ENCODE measurements around the gene ETAA1.

The ETAA1 gene

GRCh38 chr2:67453310-67453709, 56.2 kb downstream of the ETAA1 start:
- ChIA-PET CTCF (no interaction called here), POLR2A (no interaction called here)
- Histone ChIP-seq H3K27ac (ENCODE audit: insufficient read depth in 1 of 2, low read depth in 1 of 2, low read length in 2 of 2, poor library complexity in 1 of 2, severe bottlenecking in 2 of 2) (no peak overlapping the region), H3K27me3 (replicated peaks in 2 of 5; ENCODE audit: control insufficient read depth in 4 of 5, insufficient read depth in 5 of 5, low read length in 4 of 5) (no peaks in the 10 kb centered on the region), H3K9me3 (ENCODE audit: control extremely low read depth in 1 of 5, control insufficient read depth in 4 of 5, insufficient read depth in 2 of 5, low read depth in 1 of 5, low read length in 4 of 5) (no peaks in the 10 kb centered on the region), H3K36me3 (ENCODE audit: control insufficient read depth in 4 of 4, insufficient read depth in 4 of 4, low read length in 3 of 4) (no peaks in the 10 kb centered on the region), H3K4me3 (ENCODE audit: control insufficient read depth in 1 of 7, extremely low read depth in 1 of 7, insufficient read depth in 4 of 7, low read depth in 2 of 7, low read length in 6 of 7) (no peak overlapping the region), H3K4me1 (ENCODE audit: control extremely low read depth in 1 of 4, control insufficient read depth in 4 of 4, insufficient read depth in 4 of 4, low read length in 3 of 4) (no peaks in the 10 kb centered on the region)
- no peak for DNase-seq
- no CpG with 5 or more reads among the region's 1 CpG for WGBS (ENCODE audit: insufficient coverage)

- ChIA-PET CTCF (interaction anchor here (0.6 kb wide), 1 partner anchor 13 kb away, joined by 3 read pairs; no protein-coding TSS in a partner anchor), POLR2A (interaction anchor here (0.6 kb wide), 1 partner anchor 15 kb away, joined by 3 read pairs; no protein-coding TSS in a partner anchor)
- Histone ChIP-seq H3K4me3 (ENCODE audit: control insufficient read depth in 1 of 7, extremely low read depth in 1 of 7, insufficient read depth in 4 of 7, low read depth in 2 of 7, low read length in 6 of 7) (no peak overlapping the region), H3K27ac (ENCODE audit: insufficient read depth in 1 of 2, low read depth in 1 of 2, low read length in 2 of 2, poor library complexity in 1 of 2, severe bottlenecking in 2 of 2) (no peak overlapping the region), H3K4me1 (ENCODE audit: control extremely low read depth in 1 of 4, control insufficient read depth in 4 of 4, insufficient read depth in 4 of 4, low read length in 3 of 4) (no peaks in the 10 kb centered on the region), H3K27me3 (replicated peaks in 2 of 5; ENCODE audit: control insufficient read depth in 4 of 5, insufficient read depth in 5 of 5, low read length in 4 of 5) (no peaks in the 10 kb centered on the region), H3K36me3 (ENCODE audit: control insufficient read depth in 4 of 4, insufficient read depth in 4 of 4, low read length in 3 of 4) (no peaks in the 10 kb centered on the region), H3K9me3 (ENCODE audit: control extremely low read depth in 1 of 5, control insufficient read depth in 4 of 5, insufficient read depth in 2 of 5, low read depth in 1 of 5, low read length in 4 of 5) (no peaks in the 10 kb centered on the region)
- no peak for DNase-seq
- WGBS (ENCODE audit: insufficient coverage) = 100% methylated on average over 3 of the region's 4 CpGs
These were observed 58.3 kb downstream of the ETAA1 start for GRCh38 chr2:67455219-67456142.

GRCh38 chr2:67456428-67456827, 59.3 kb downstream of the ETAA1 start:
- POLR2A ChIA-PET = no interaction called here
- no CpG with 5 or more reads among the region's 2 CpGs for WGBS (ENCODE audit: insufficient coverage)

GRCh38 chr2:67457699-67458098, 60.6 kb downstream of the ETAA1 start:
- CTCF ChIA-PET = no interaction called here
- no peak overlapping the region for H3K27ac ChIP-seq (ENCODE audit: insufficient read depth in 1 of 2, low read depth in 1 of 2, low read length in 2 of 2, poor library complexity in 1 of 2, severe bottlenecking in 2 of 2)
- POLR2A ChIA-PET = no interaction called here

More at GRCh38 chr2:67456428-67456827, 59.3 kb downstream of the ETAA1 start:
- no peak for DNase-seq
- CTCF ChIA-PET = interaction anchor here (0.6 kb wide), 1 partner anchor 13 kb away, joined by 3 read pairs; no protein-coding TSS in a partner anchor
- no peak overlapping the region for H3K4me3 ChIP-seq (ENCODE audit: control insufficient read depth in 1 of 7, extremely low read depth in 1 of 7, insufficient read depth in 4 of 7, low read depth in 2 of 7, low read length in 6 of 7)
- no peaks in the 10 kb centered on the region for H3K36me3 ChIP-seq (ENCODE audit: control insufficient read depth in 4 of 4, insufficient read depth in 4 of 4, low read length in 3 of 4)
- H3K27me3 ChIP-seq (replicated peaks in 2 of 5; ENCODE audit: control insufficient read depth in 4 of 5, insufficient read depth in 5 of 5, low read length in 4 of 5) = no peaks in the 10 kb centered on the region
- H3K9me3 ChIP-seq (ENCODE audit: control extremely low read depth in 1 of 5, control insufficient read depth in 4 of 5, insufficient read depth in 2 of 5, low read depth in 1 of 5, low read length in 4 of 5) = no peaks in the 10 kb centered on the region
- H3K4me1 ChIP-seq (ENCODE audit: control extremely low read depth in 1 of 4, control insufficient read depth in 4 of 4, insufficient read depth in 4 of 4, low read length in 3 of 4) = no peaks in the 10 kb centered on the region
- H3K27ac ChIP-seq (ENCODE audit: insufficient read depth in 1 of 2, low read depth in 1 of 2, low read length in 2 of 2, poor library complexity in 1 of 2, severe bottlenecking in 2 of 2) = no peak overlapping the region

GRCh38 chr2:67459761-67460160, 62.6 kb downstream of the ETAA1 start:
- WGBS (ENCODE audit: insufficient coverage) = 100% methylated on average over 1 of the region's 2 CpGs
- H3K4me1 ChIP-seq (ENCODE audit: control extremely low read depth in 1 of 4, control insufficient read depth in 4 of 4, insufficient read depth in 4 of 4, low read length in 3 of 4) = no peaks in the 10 kb centered on the region

More at GRCh38 chr2:67457699-67458098, 60.6 kb downstream of the ETAA1 start:
- Histone ChIP-seq H3K27me3 (replicated peaks in 2 of 5; ENCODE audit: control insufficient read depth in 4 of 5, insufficient read depth in 5 of 5, low read length in 4 of 5) (no peaks in the 10 kb centered on the region), H3K36me3 (ENCODE audit: control insufficient read depth in 4 of 4, insufficient read depth in 4 of 4, low read length in 3 of 4) (no peaks in the 10 kb centered on the region), H3K4me3 (ENCODE audit: control insufficient read depth in 1 of 7, extremely low read depth in 1 of 7, insufficient read depth in 4 of 7, low read depth in 2 of 7, low read length in 6 of 7) (no peak overlapping the region), H3K4me1 (ENCODE audit: control extremely low read depth in 1 of 4, control insufficient read depth in 4 of 4, insufficient read depth in 4 of 4, low read length in 3 of 4) (no peaks in the 10 kb centered on the region), H3K9me3 (ENCODE audit: control extremely low read depth in 1 of 5, control insufficient read depth in 4 of 5, insufficient read depth in 2 of 5, low read depth in 1 of 5, low read length in 4 of 5) (no peaks in the 10 kb centered on the region)
- no peak for DNase-seq
- WGBS (ENCODE audit: insufficient coverage) = 100% methylated on average over 2 of the region's 4 CpGs

More at GRCh38 chr2:67459761-67460160, 62.6 kb downstream of the ETAA1 start:
- Histone ChIP-seq H3K4me3 (ENCODE audit: control insufficient read depth in 1 of 7, extremely low read depth in 1 of 7, insufficient read depth in 4 of 7, low read depth in 2 of 7, low read length in 6 of 7) (no peak overlapping the region), H3K27me3 (replicated peaks in 2 of 5; ENCODE audit: control insufficient read depth in 4 of 5, insufficient read depth in 5 of 5, low read length in 4 of 5) (no peaks in the 10 kb centered on the region), H3K36me3 (ENCODE audit: control insufficient read depth in 4 of 4, insufficient read depth in 4 of 4, low read length in 3 of 4) (no peaks in the 10 kb centered on the region), H3K9me3 (ENCODE audit: control extremely low read depth in 1 of 5, control insufficient read depth in 4 of 5, insufficient read depth in 2 of 5, low read depth in 1 of 5, low read length in 4 of 5) (no peaks in the 10 kb centered on the region), H3K27ac (ENCODE audit: insufficient read depth in 1 of 2, low read depth in 1 of 2, low read length in 2 of 2, poor library complexity in 1 of 2, severe bottlenecking in 2 of 2) (no peak overlapping the region)
- no peak for DNase-seq
- POLR2A ChIA-PET = no interaction called here
- CTCF ChIA-PET = no interaction called here

Data from common myeloid progenitor, CD34-positive (primary cell).